Natural killer cell treated with Interleukin-12 subunit alpha and Interleukin-12 subunit beta and Interleukin-15 and Interleukin-18, amount 100 ng/mL, for 72 hours (primary cell): ENCODE results near the gene CCDC85A. TPM values are rescaled to one million over a fixed set of nuclear protein-coding genes. Genes with fewer than 3 reads are reported as not detected.

Experiments used
- ATAC-seq, 2 donors: fragments of 150-1000 bp; cut with Tn5 transposase in 1 of 2; sonication (Bioruptor Pico), chemical (Tn5 transposase) in 1 of 2; 2 replicates each; pipeline ENCODE4 v1.10.0; 2021
- DNase-seq: peaks from one replicate; pipeline ENCODE4 v3.0.0; 2022; ENCODE audit warnings: low spot score
- H3K27ac Mint-ChIP-seq, 2 donors: 1 replicate in 1 of 2; 2 replicates in 1 of 2; pipeline ENCODE4 v1.8.0; 2022; ENCODE audit warnings: mixed read lengths in 2 of 2, mild to moderate bottlenecking in 1 of 2, moderate library complexity in 1 of 2
- H3K27me3 Mint-ChIP-seq, 2 donors: 1 replicate in 1 of 2; 2 replicates in 1 of 2; pipeline ENCODE4 v1.8.0; 2022; ENCODE audit warnings: mixed read lengths in 2 of 2
- H3K36me3 Mint-ChIP-seq: one replicate; pipeline ENCODE4 v1.8.0; 2022; ENCODE audit warnings: mixed read lengths
- H3K4me1 Mint-ChIP-seq, 2 donors: 1 replicate in 1 of 2; 2 replicates in 1 of 2; pipeline ENCODE4 v1.8.0; 2022; ENCODE audit warnings: low read depth in 2 of 2, mixed read lengths in 2 of 2, mild to moderate bottlenecking in 1 of 2
- H3K4me3 Mint-ChIP-seq: one replicate; pipeline ENCODE4 v1.8.0; 2022; ENCODE audit warnings: mixed read lengths
- H3K9me3 Mint-ChIP-seq: 2 replicates; pipeline ENCODE4 v1.8.0; 2022; ENCODE audit warnings: mixed read lengths
- total RNA-seq, 2 donors: library from RNA; stranded (reverse); gene quantifications; one replicate each; pipeline ENCODE4 v1.2.3, GENCODE V29; 2022

The CCDC85A gene
- total RNA-seq, 2 donors from 2014 or later, result not detected

DNA sequence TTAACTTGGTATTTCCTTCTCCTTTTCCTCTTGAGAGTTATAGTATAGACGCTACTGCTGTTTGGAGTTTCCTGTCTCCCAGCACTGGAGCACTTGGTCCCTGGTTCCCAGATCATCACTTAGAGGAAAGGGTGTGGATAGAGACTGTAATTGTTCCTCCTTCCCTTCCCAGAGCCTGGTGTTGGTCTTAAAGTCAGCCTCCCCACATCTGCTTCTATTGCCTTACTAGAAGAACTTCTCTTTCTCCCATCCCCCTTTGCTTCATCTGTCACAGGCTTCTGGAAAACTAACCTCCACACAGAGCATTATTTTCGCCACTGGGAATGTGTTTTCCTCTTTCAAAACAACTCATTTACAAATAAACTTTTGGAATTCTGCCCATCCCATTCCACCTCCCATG lies 131.0 kb downstream of the CCDC85A start:
- peaks cover 24% of the 10 kb centered on the region for H3K9me3 Mint-ChIP-seq
- ATAC-seq (no peak), DNase-seq (no peak)
- no peak overlapping the region for H3K4me3 Mint-ChIP-seq
- no peaks in the 10 kb centered on the region for H3K4me1 Mint-ChIP-seq
- no peak overlapping the region for H3K27ac Mint-ChIP-seq
- H3K27me3 Mint-ChIP-seq, result no peaks in the 10 kb centered on the region
- H3K36me3 Mint-ChIP-seq, result peaks cover 9% of the 10 kb centered on the region

GRCh38 chr2:56315376-56315775 lies 131.6 kb downstream of the CCDC85A start:
- DNase-seq, result no peak
- Mint-ChIP-seq H3K27me3 (no peaks in the 10 kb centered on the region), H3K36me3 (peaks cover 14% of the 10 kb centered on the region), H3K27ac (no peak overlapping the region), H3K4me1 (no peaks in the 10 kb centered on the region), H3K4me3 (no peak overlapping the region), H3K9me3 (peaks cover 27% of the 10 kb centered on the region)
- no peak for ATAC-seq

- DNase-seq, result no peak
- Mint-ChIP-seq H3K36me3 (peaks cover 14% of the 10 kb centered on the region), H3K27me3 (no peaks in the 10 kb centered on the region), H3K9me3 (peaks cover 27% of the 10 kb centered on the region), H3K27ac (no peak overlapping the region), H3K4me1 (no peaks in the 10 kb centered on the region), H3K4me3 (no peak overlapping the region)
- no peak for ATAC-seq
Measured at GRCh38 chr2:56316011-56316410, 132.2 kb downstream of the CCDC85A start.

DNA sequence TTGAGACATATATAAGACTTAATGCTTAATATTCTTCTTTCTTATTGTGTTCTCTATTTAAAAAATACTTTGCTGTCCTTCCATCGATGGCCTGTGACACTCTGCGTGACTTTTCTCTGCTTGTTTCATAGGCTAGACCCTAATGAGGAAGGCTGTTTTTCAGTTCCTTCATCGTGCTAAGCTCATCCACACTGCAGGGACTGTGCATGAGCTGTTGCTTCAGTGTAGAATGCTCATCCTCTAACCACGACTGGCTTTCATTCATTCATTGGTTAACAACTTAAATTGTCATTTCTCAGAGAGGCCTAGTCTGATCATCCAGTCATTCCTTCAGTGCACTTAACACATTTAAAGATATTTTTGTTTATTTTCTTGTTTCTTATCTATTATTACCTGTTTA lies 134.4 kb downstream of the CCDC85A start:
- Mint-ChIP-seq H3K4me1 (no peaks in the 10 kb centered on the region), H3K4me3 (no peak overlapping the region), H3K9me3 (peaks cover 27% of the 10 kb centered on the region), H3K27ac (no peak overlapping the region), H3K36me3 (peaks cover 14% of the 10 kb centered on the region), H3K27me3 (no peaks in the 10 kb centered on the region)
- no peak for ATAC-seq
- DNase-seq, result no peak

DNA sequence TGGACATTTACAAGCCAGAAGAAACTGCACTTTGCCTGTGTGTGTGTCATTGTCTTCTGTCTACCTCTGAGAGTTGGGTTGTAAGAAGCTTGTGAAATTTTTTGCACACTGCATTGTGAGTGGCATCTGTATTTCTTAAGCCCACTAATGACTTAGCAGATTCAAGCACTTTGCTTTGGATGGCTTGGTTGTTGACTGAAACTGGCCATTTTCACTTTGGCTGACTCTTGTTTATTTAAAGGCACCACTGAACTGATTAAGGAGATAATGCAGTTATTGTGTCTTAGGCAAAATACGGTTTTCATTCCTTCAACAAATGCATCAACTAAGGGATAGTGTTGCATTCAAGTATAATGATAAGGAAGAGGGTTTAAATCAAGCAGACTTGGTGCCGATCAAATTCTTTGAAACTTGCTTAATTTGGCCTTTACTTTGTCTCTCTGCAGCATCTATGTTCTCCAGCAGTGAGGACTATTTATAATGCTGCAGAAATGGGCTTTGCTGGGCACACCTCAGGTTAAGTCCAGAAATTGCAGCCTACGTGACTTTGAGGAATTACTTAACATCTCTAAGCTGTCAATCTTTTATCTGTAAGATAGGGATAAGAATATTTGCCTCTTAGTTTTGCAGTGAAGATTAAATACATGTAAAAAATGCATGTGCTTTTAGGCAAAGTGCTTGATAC lies 142.0 kb downstream of the CCDC85A start:
- DNase-seq, result no peak
- H3K27ac Mint-ChIP-seq, result no peak overlapping the region
- no peak overlapping the region for H3K4me3 Mint-ChIP-seq
- H3K9me3 Mint-ChIP-seq, result peaks cover 9% of the 10 kb centered on the region
- H3K36me3 Mint-ChIP-seq, result no peaks in the 10 kb centered on the region
- ATAC-seq, result no peak
- no peaks in the 10 kb centered on the region for H3K4me1 Mint-ChIP-seq
- H3K27me3 Mint-ChIP-seq, result no peaks in the 10 kb centered on the region

GRCh38 chr2:56326346-56326741 lies 142.6 kb downstream of the CCDC85A start:
- H3K4me3 Mint-ChIP-seq, result no peak overlapping the region
- no peak overlapping the region for H3K27ac Mint-ChIP-seq
- no peaks in the 10 kb centered on the region for H3K27me3 Mint-ChIP-seq
- no peaks in the 10 kb centered on the region for H3K4me1 Mint-ChIP-seq
- ATAC-seq (no peak), DNase-seq (no peak)
- no peaks in the 10 kb centered on the region for H3K36me3 Mint-ChIP-seq
- peaks cover 9% of the 10 kb centered on the region for H3K9me3 Mint-ChIP-seq

GRCh38 chr2:56331810-56332209 lies 148.0 kb downstream of the CCDC85A start:
- ATAC-seq (no peak), DNase-seq (no peak)
- Mint-ChIP-seq H3K27ac (no peak overlapping the region), H3K4me3 (no peak overlapping the region), H3K9me3 (peaks cover 9% of the 10 kb centered on the region), H3K36me3 (no peaks in the 10 kb centered on the region), H3K4me1 (no peaks in the 10 kb centered on the region), H3K27me3 (no peaks in the 10 kb centered on the region)

- peaks cover 3% of the 10 kb centered on the region for H3K9me3 Mint-ChIP-seq
- no peak for ATAC-seq
- no peaks in the 10 kb centered on the region for H3K36me3 Mint-ChIP-seq
- no peak overlapping the region for H3K27ac Mint-ChIP-seq
- H3K4me1 Mint-ChIP-seq, result no peaks in the 10 kb centered on the region
- H3K27me3 Mint-ChIP-seq, result no peaks in the 10 kb centered on the region
- no peak for DNase-seq
- H3K4me3 Mint-ChIP-seq, result no peak overlapping the region
Measured at GRCh38 chr2:56333812-56334485, 150.2 kb downstream of the CCDC85A start.

DNA sequence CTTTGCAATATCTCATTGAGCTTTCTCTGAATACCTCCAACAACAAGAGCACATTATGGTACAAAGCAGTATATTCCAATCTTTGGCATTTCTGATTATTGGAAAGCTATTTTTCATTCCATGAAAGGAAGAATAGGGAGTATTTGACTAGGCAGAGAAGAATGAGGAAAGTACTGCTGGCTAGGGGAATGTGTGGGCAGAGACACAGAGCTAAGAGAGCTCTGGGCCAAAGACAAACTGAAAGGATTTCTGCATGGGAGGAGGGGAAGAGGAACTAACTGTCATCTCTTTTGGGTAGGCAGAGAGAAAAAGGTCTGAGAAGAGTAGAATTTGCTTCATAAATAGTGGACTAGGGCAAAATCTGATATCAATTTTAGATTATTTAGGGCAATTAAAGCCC lies 150.8 kb downstream of the CCDC85A start:
- no peaks in the 10 kb centered on the region for H3K27me3 Mint-ChIP-seq
- H3K4me1 Mint-ChIP-seq, result no peaks in the 10 kb centered on the region
- no peaks in the 10 kb centered on the region for H3K36me3 Mint-ChIP-seq
- no peak for DNase-seq
- no peak overlapping the region for H3K27ac Mint-ChIP-seq
- H3K9me3 Mint-ChIP-seq, result no peaks in the 10 kb centered on the region
- ATAC-seq, result no peak
- H3K4me3 Mint-ChIP-seq, result no peak overlapping the region

DNA sequence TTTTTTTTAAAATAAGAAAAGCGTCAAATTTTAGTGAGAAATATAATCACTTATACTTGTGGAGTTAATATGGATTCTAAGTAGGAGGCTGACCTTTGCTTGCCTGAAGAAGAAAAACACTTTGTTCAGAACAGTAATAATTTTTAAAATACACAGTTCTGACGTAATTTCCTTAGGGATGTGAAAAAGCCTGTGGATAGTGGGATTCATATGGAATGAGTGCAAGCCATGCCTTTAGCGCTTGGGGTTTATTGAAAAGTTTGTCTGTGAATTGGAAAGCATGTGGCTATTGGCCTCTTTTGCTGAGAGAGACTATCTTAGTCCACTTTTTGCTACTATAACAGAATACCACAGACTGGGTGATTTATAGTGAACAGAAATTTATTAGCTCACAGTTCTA lies 151.3 kb downstream of the CCDC85A start:
- H3K27ac Mint-ChIP-seq, result no peak overlapping the region
- H3K27me3 Mint-ChIP-seq, result no peaks in the 10 kb centered on the region
- no peaks in the 10 kb centered on the region for H3K4me1 Mint-ChIP-seq
- DNase-seq, result no peak
- no peaks in the 10 kb centered on the region for H3K9me3 Mint-ChIP-seq
- no peaks in the 10 kb centered on the region for H3K36me3 Mint-ChIP-seq
- H3K4me3 Mint-ChIP-seq, result no peak overlapping the region
- ATAC-seq, result no peak

GRCh38 chr2:56337342-56337741 lies 153.6 kb downstream of the CCDC85A start:
- Mint-ChIP-seq H3K27ac (no peak overlapping the region), H3K27me3 (no peaks in the 10 kb centered on the region), H3K4me3 (no peak overlapping the region)

GRCh38 chr2:56338232-56338631 lies 154.4 kb downstream of the CCDC85A start:
- Mint-ChIP-seq H3K36me3 (no peaks in the 10 kb centered on the region), H3K9me3 (peaks cover 2% of the 10 kb centered on the region), H3K27me3 (no peaks in the 10 kb centered on the region), H3K4me1 (no peaks in the 10 kb centered on the region), H3K27ac (no peak overlapping the region), H3K4me3 (no peak overlapping the region)
- DNase-seq (no peak), ATAC-seq (no peak)

More at GRCh38 chr2:56337342-56337741, 153.6 kb downstream of the CCDC85A start:
- no peaks in the 10 kb centered on the region for H3K4me1 Mint-ChIP-seq
- no peaks in the 10 kb centered on the region for H3K9me3 Mint-ChIP-seq
- ATAC-seq (no peak), DNase-seq (no peak)
- H3K36me3 Mint-ChIP-seq, result no peaks in the 10 kb centered on the region

DNA sequence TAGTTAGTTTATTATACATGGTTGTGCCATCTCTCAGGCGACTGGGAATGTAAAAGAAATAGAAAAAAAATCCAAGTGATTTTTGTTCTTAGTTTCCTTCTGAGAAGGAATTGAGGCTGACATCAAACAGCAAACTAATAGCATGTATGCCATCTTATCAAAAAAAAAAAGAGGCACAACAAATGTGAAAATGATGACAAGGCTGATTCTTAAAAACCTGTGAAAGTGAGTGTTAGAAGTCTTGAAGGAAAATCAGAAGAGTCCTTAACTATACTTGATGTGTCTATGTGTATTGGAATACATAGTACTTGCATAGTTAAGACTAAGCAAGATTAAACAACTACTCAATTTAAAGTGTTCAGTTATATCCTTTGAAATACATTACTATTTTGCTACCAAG lies 161.0 kb downstream of the CCDC85A start:
- DNase-seq (no peak), ATAC-seq (no peak)
- no peaks in the 10 kb centered on the region for H3K4me1 Mint-ChIP-seq
- no peak overlapping the region for H3K4me3 Mint-ChIP-seq
- H3K36me3 Mint-ChIP-seq, result no peaks in the 10 kb centered on the region
- peaks cover 2% of the 10 kb centered on the region for H3K9me3 Mint-ChIP-seq
- H3K27ac Mint-ChIP-seq, result no peak overlapping the region
- H3K27me3 Mint-ChIP-seq, result no peaks in the 10 kb centered on the region

DNA sequence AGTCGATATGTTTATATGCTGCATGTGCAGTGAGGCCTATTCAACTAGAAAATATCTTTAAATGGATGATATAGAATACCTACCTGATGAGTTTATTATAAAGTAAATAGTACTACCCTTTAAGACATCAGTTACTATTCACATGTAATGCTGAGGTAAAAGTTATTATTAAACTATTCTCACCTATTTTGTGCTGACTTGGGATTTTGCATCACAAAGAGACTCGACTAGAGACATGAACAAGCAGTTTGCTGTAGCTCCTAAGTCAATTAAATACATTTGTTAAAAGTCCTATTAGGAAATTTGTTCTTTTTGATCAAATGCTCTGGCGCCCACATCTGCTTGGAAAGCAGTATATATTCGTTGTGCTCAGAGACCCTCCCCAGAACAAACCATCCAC lies 164.1 kb downstream of the CCDC85A start:
- no peak overlapping the region for H3K4me3 Mint-ChIP-seq
- ATAC-seq, result no peak
- H3K4me1 Mint-ChIP-seq, result no peaks in the 10 kb centered on the region
- no peak for DNase-seq
- H3K36me3 Mint-ChIP-seq, result no peaks in the 10 kb centered on the region
- no peaks in the 10 kb centered on the region for H3K27me3 Mint-ChIP-seq
- H3K9me3 Mint-ChIP-seq, result peaks cover 1% of the 10 kb centered on the region
- no peak overlapping the region for H3K27ac Mint-ChIP-seq
